ENCODE data around the gene KIF9.
"Not testable (repeated sequence)": the region's sequence is repeated elsewhere in the genome, so short reads cannot be mapped to it uniquely, and the experiment has no call there.

The KIF9 gene

GRCh38 chr3:47295322-47295721 lies 12.7 kb upstream of the KIF9 start:
- no peak for DNase-seq (ENCODE audit: low read depth in 2 of 3, low spot score in 1 of 3)

DNA sequence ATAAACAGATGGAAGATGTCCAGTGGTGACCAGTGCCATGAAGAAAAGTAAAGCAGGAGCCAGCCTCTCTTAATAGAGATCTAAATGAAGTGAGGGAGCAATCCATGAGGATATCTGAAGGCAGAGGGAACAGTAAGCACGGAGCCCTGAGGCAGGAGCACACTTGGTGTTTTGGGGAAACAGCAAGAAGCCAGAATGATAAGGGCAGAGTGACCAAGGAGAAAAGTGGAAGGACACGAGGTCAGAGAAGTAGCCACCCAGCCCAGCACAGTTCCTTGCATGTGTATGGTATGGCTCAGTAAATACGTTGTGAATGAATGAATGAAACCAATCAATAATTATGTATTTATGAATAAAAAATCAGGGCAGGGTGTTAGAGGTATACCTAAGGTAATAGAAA lies 11.8 kb upstream of the KIF9 start:
- DNase-seq (ENCODE audit: low read depth in 2 of 3, low spot score in 1 of 3) = no peak

DNA sequence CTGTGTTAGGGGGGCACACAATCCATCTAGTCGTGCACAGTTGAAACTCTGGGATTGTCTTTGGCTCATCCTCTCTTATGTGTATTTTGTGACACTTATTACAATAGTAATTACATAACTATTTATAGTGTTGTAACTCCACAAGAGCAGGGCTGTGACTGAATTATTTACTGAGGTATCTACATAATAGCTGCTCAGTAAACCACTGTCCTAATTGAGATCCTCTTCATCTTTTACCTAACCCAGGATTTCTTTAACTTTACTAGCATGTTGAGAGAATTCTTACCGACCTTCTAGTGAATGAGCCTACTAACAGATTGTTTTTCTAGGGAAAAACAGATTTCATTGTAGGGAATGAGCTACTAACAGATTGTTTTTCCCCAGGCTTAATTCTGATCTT lies 11.2 kb upstream of the KIF9 start:
- DNase-seq (ENCODE audit: low read depth in 2 of 3, low spot score in 1 of 3) = no peak

- not testable (repeated sequence) for DNase-seq (ENCODE audit: low read depth in 2 of 3, low spot score in 1 of 3)
Observed at GRCh38 chr3:47291754-47292420, 9.3 kb upstream of the KIF9 start.

DNA sequence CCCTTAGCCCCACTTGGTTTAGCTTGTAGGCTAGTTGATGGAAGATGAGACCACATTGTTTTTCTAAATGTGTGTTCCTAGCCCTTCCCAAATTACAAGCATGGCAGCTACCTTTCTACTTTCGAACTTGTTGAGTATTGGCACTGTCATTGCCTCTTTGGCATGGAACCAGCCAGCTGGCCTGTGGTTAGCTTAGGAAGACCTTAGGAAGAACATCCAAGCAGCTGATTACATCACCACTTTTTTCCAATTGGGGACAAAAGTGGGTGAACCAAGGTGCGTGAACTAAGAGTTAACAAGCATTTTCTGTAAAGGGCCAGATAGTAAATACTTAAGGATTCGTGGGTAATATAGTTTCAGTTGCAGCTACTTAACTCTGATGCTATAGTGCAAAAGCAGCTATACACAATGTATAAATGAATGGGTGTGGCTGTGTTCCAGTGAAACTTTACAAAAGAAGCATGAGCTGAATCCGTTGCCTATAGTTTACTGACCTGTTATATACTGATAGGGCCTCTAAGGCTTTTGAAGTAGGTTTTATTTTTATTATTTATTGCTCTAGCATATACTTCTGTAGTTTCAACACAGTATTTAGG lies 8.7 kb upstream of the KIF9 start:
- no peak for DNase-seq (ENCODE audit: low read depth in 2 of 3, low spot score in 1 of 3)

DNA sequence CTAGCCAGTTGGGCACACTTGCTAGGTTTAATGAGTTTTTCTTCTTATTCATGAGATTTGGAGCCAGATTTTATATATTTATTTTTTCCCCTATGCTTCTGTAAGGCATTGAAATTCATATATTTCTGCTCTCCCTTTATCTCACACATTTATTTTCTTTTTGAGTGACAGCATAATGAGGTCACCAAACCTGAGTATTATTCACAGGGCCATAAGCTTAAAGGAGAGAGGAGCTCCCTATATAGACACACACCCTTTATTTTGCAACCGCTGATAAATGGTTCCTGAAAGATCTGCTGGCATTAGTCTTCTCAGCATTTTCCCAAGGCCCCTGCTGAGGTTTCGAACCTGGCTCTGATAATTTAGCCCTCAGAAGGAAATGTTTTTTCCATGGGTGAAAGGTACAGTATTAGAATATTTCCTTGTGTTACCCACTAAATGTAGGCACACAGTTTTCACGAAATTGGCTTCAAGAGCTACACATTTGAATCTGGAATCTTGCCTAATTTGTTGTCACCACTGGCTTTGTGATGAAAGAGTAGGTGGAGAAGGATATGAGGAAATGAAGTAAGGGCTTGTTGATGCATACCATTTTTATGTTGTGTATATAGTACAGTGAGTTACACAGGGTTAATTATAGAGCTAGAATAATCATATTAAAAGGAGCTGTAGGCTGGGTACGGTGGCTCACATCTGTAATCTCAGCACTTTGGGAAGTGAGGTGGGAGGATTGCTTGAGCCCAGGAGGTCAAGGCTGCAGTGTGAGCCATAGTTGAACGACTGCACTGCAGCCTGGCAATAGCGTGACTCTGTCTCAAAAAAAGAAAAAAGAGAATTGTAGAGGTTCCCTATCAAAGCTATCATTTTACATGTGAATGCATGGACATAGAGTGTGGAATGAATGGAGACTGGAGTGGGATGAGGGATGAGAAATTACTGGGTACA lies 6.6 kb upstream of the KIF9 start:
- DNase-seq (ENCODE audit: low read depth in 2 of 3, low spot score in 1 of 3) = no peak

DNA sequence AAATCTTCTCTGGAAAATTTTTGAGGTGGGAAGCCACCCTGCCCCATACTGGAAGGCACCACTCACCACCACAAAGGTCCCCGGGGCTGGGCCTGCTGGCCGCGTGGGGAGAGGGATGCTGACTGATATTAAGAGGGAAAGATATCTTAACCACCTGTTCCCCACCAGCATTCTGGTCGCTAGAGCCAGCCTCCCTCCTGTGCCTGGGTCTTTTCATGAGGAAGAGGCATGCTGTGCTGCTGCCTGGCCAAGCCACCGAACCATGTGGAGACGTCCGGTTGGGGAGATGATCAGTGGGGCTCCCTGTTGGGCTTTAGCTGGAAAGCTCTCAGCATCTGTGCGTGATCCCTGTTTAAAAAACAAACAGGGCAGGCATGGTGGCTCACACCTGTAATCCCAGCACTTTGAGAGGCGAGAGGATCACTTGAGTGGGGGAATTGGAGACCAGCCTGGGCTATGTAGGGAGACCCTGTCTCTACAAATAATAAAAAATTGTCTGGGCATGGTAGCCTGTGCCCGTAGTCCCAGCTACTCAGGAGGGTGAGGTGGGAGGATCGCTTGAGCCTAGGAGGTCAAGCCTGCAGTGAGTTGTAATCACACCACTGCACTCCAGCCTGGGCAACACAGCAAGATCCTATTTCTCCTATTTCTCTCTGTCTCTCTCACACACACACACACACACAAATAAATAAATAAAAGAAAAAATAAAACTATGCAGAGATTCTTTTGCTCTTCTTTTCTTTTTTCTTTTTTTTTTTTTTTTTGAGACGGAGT lies 1.2 kb upstream of the KIF9 start:
- peak; percentile 31 to 43 (median 35) for DNase-seq (ENCODE audit: low read depth in 2 of 3, low spot score in 1 of 3)

DNA sequence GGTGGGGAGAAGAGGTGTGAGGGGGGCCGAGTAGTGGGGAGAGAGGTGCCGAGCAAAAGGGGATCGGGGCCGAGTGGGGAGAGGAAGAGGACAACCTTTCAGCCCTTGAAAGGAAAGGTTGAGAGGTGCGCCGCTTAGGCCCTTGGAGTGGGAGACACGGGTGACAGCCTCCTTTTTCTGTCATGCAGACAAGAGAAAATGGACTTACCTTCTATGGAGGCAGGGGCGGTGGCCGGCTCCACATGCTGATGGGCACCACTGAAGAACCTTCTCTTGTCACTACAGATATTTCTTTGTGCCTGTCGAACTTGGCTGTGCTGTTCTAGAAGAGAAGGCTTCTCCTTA lies 566 bp upstream of the KIF9 start:
- DNase-seq (ENCODE audit: low read depth in 2 of 3, low spot score in 1 of 3) = peak in 2 of 3 donors; percentile 5

- no peak for DNase-seq (ENCODE audit: low read depth in 2 of 3, low spot score in 1 of 3)
Observed at GRCh38 chr3:47280519-47280918, 2.1 kb downstream of the KIF9 start.

DNA sequence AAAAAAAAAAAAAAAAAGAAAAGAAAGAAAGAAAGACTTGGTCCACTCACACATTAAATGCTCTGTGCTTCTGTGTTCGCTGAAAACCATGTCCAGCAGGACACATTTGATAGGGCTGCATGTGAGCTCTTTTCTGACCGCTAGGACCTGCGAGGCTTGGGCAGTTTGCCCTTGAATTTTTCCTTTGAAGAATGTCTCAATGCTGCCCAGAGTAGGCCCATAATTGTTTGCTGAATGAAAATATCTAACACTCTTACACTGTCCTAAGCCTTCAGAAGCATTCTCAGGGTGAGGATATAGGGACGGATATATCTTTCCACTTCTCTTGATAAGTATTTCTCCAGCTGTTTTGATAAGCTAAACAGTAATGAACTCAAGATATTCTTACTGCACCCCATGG lies 6.0 kb downstream of the KIF9 start:
- no peak for DNase-seq (ENCODE audit: low read depth in 2 of 3, low spot score in 1 of 3)

DNA sequence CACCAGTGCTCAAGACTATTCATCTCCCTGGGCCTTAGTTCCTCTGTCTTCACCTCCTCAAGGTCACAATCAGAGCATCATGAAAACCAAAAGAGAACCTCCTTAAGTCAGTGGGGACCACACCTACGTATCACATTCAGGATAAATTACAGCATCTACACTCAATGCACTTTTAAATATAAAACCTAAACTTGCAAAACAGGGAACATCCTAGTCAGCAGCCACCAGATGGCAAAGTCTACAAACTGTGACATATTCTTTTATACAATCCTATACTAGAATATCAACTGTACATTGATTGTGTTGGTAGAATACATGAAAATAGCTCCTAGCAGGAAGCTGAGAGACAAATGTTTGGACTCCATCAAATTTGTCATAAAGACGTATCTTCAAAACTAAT lies 7.9 kb downstream of the KIF9 start:
- no peak for DNase-seq (ENCODE audit: low read depth in 2 of 3, low spot score in 1 of 3)

- DNase-seq (ENCODE audit: low read depth in 2 of 3, low spot score in 1 of 3) = no peak
Observed at GRCh38 chr3:47273564-47273963, 9.0 kb downstream of the KIF9 start.

DNA sequence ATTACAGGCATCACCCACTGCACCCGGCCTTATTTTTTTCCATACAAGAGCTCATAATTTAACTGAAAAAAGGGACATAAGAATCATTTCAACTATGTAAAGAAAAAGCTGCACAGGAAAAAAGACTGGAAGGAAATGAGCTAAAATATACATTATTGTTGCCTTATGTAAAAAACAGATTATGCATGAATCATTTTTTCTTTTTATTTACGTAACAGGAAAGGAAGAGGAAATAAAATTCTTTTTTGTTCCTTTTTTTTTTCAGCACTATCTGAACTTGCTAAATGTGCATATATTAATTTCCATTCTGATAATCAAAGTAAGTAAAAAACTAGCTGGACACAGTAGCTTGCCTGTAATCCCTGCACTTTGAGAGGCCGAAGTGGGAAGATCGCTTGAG lies 12.1 kb downstream of the KIF9 start:
- DNase-seq (ENCODE audit: low read depth in 2 of 3, low spot score in 1 of 3) = no peak

DNA sequence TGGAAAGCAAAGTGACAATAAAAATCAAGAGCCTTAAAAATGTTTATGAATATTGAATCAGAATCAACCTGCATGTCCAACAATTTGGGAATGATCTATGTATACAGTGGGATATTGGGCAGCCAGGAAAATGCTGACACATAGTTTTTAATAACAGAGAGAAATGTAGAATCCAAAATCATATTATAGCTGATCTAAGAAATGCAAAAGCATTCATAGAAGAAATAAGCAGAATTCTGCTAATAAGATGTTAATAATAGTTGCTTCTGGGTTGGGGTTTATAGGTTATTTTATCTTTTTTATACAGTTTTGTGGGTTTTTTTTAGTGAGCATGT lies 15.1 kb downstream of the KIF9 start:
- DNase-seq (ENCODE audit: low read depth in 2 of 3, low spot score in 1 of 3) = no peak

DNA sequence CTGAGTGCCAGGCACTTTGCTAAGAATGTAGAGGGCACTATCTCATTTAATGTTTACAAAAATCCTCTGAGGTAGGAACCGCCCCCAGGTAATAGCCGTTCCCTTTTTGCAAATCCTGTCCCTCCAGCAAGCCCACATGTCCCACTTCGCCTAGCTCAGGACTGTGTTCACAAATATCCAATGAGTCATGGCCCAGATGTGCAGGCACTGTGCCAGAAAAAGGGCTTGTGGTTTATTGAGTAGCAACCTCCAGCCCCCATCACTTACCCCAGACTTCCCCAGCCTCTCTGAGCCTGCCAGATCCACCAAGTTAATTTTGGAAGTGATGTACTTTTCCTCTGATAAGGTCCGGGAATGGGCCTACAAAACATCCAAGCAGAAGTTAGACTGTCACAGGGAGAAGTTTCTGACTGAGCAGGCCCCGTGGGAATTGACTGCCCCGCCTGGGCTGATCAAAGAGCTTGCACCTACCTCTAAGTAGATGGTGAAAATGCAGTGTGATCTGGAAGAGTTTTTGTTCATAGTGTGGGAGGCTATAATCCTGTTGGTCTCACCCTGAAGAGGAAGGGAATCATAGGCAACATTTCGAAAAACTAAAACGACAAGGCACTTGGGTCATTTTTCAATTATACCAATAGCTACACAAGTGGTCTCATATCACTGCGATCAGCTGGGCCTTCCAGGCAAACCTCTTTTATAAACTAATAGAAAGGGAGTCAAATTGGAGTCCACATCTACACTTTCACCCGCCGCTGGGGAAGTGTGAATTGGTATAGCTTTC lies 15.7 kb downstream of the KIF9 start:
- DNase-seq (ENCODE audit: low read depth in 2 of 3, low spot score in 1 of 3) = peak; percentile 23 to 32 (median 28)

GRCh38 chr3:47265725-47266428 lies 16.7 kb downstream of the KIF9 start:
- DNase-seq (ENCODE audit: low read depth in 2 of 3, low spot score in 1 of 3) = no peak

GRCh38 chr3:47265008-47265407 lies 17.6 kb downstream of the KIF9 start:
- DNase-seq (ENCODE audit: low read depth in 2 of 3, low spot score in 1 of 3) = no peak

- no peak for DNase-seq (ENCODE audit: low read depth in 2 of 3, low spot score in 1 of 3)
Observed at GRCh38 chr3:47261301-47261700, 21.3 kb downstream of the KIF9 start.

GRCh38 chr3:47260605-47261004 lies 22.0 kb downstream of the KIF9 start:
- DNase-seq (ENCODE audit: low read depth in 2 of 3, low spot score in 1 of 3) = no peak

GRCh38 chr3:47259114-47259513 lies 23.5 kb downstream of the KIF9 start:
- no peak for DNase-seq (ENCODE audit: low read depth in 2 of 3, low spot score in 1 of 3)
